Stimulated activated CD8-positive, alpha-beta memory T cell treated with anti-CD3 and anti-CD28 coated beads, Interleukin-12 subunit alpha, Interleukin-12 subunit beta, amount 100 ng/mL, for 24 hours (primary cell): ENCODE results near the gene SPAG6.

Experiments
- DNase-seq: peaks from one replicate; pipeline ENCODE4 v3.0.0-alpha.2; 2020; ENCODE audit errors: extremely low read depth

SPAG6 gene

DNA sequence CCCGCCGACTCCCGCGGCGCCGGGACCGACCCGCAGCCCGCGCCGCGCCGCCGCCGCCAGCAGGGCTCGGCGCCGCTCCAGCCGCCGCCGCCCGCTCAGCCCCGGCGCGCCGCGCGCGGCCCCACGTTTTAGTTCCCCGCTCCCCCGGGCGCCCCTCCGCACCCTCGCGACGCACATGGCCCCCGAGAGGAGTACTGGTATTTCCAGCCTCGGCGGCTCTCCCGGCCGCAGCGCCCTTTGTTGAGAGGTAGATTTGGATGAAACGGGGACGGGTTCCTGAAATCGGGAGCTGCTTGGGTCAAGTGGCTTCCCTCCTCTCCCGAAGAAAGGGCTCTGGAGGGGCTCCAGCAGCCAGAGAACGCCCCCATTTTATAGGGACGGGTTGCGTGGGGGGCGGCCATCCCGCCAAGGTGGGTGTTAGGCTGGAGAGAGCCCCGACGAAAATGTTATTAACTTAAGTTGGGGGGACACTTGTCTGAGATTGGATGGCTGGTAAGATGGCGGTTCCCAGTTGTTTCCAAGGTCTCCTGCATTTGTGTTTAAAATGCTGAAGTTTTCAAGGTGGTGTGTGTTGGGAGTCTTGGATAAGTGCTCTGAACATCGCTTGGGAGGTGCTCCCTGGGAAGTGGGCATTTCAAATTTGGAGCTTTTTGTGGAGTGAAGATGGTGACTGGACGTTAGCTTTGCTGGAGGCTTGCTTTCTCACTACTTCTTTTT lies 23.2 kb upstream of the SPAG6 start:
- DNase-seq = no peak

DNA sequence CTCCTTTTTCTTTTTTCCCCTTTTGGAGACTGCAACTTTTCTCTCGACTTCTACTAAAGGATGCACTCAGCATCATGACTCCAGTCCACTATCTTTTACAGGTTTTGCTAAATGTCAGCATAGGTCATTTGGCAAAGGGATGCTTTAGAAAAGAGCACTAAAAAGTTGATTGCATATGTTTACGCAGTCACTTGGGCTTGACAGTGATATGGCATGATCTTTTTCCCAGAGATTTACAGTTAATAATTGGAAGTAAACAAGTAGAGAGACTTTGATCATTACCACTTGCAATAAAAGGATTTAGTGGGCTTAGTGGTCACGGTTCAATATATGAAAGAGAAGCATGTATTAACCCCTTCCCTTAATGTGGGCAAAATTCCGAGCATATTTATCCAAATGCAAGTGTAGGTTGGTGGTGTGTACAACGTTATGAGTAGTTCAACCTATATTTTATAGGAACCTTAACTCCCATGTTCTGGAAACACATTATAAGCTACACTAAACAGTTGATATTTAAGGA lies 22.6 kb upstream of the SPAG6 start:
- DNase-seq = no peak

DNA sequence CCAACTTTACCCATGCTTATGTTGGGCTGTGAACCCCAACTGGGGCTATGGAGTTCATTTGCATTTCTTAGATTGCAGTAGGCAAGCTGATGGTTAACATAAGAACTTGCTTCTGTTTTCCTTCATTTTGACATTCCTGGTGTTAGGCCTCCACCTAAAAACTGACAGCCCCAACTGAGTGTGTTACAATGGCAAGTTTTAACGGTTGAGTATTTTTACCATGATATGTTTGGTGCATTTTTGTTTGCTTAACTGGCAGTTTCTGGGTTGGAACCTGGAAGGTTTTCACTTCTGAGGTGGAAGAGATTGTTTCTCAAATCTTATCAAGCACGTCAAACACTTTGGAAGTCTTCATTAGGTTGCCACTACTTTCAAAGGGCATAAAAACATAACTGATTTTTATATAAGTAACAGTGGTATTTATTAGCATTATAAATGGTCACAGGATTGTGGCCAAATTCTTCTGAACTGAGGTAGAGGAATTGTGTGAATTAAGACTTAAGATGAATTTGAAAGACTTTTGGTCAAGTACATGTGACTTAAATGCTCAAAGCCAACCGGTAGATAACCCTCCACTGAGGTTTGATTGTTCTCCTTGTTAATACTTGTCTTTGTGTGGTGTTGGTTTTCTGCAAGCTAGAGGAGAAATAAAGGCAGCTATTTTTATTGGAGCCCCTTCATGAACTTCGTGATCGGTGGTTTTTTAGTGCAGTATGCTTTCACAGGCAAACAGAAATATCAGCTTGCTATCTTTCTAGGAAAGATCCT lies 21.6 kb upstream of the SPAG6 start:
- DNase-seq = no peak

DNA sequence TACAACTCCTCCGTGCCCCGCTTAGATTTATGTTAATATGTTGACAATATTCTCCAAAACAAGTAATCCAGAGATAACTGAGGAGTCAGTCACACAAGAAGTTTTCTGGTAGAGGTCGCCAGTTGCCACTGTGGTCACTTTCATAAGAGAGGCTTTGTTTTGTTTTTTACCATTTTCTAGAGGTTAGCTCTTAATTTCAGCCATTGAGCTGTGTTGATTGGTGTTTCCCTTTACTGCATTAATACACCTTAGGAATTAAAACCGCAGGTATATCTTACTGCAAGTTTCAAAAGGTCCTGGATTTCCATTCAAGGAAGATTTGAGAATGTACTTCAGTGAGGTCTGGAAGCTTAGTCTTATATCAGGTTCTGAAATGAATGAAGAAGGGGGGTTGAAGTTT lies 20.9 kb upstream of the SPAG6 start:
- no peak for DNase-seq

DNA sequence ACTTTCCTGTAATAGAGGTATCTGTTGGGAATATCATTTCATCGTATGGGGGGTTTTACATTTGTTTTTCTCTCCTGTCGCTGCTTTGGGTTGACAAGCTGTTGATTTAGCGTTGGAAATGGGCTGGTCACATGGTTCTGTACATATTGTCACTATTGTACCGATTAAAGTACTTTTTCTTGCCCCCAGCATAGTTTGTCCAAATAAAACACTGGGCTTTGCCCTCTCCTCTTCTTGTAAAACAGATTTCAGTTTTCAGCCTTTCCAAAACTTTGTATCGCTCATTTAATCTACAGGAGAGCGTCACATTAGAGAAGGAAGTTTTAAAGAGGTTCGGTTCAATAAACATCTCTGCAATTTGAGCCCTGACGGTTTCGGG lies 20.4 kb upstream of the SPAG6 start:
- DNase-seq = no peak

DNA sequence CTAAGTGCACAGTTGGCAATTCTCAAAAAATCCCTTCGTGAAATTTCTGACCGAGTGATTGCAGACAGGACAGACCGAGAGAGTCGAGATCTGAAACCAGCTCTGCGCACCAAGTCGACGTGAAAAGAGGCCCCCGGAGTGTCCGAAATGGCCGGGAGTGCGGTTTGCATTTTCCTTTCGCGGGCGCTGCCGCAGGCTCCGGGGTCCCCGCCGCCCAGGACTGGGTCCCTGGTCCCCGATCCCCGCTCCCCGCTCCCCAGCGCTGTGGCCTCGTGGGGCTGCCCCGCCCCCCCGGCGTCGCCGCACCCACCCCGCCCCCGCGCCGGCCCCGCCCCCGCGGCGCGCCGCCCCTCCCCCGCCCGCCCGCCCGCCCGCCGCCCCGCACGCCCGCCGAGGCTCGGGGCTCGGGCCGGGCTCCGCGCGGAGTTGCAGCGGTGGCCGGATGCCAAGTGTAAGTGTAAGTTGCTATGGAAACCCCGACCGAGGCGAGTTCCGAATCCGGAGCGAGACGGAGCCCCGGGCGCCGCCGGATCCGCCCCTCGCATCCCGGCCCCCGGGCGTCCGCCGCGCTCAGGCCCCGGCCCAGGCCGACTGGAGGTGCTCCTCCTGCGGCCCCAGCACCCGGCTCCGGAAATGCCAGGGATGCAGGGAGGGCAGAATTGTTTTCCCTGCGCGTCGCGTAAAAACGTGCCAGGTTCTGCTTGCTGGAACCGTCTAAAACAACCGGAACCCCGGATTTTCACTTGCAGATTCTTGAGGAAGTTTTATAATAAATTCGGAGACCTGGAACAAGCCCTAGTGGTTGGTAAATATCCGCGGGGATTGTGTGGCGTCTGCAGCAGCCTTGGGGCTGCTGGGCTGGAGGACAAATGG lies 19.8 kb upstream of the SPAG6 start:
- no peak for DNase-seq

DNA sequence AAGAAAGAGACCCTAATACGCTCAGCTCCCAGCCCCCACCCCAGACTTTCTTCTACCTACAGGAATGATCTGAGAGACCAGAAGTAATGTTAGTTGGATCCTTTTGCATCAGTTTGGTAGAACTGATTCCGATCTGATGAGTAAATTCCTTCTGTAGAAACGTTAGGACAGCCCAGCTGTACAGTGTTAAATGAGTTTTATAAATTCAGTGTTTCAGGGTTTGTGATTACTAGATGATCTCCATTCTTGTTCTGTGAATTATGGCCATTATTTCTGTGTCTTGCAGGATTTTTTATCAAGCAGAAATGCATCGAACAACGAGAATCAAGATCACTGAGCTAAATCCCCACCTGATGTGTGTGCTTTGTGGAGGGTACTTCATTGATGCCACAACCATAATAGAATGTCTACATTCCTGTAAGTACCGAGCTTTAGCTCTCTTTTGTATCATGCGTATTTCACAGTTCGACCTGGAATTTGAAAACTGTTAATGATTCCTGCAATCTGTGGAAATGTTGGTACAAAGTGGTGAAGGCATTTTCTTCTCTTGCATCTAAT lies 19.1 kb upstream of the SPAG6 start:
- no peak for DNase-seq

DNA sequence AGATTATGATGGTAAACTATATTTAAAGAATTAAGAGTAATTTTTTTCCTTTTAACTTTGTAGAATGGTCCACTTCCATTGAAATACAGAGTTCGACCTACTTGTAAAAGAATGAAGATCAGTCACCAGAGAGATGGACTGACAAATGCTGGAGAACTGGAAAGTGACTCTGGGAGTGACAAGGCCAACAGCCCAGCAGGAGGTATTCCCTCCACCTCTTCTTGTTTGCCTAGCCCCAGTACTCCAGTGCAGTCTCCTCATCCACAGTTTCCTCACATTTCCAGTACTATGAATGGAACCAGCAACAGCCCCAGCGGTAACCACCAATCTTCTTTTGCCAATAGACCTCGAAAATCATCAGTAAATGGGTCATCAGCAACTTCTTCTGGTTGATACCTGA lies 16.1 kb upstream of the SPAG6 start:
- DNase-seq = no peak

DNA sequence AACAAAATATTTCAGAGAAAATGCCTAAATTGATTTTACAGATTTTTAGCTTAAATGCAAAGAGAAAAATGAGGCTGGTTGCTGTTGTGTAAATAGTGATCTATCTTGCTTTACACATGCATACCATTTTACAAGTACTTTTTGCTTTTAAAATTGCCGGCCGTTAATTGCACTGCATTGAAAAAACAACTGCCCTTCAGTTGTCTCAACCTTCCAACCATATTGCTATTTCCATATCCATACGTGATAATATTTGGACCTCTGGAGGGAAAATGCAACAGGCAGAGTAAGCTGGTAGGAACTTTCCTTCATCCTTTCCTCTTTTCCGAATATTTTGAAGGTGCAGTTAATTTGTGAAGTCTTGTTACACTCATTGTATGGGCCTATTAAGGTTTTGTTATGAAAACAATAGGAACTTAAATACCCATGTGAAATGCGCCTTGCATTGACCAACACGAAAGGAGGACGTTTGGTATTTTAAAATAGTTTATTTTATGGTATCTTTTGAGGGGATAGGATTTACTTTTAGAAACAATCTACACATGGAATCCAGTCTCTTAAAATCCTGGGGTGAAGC lies 13.1 kb upstream of the SPAG6 start:
- no peak for DNase-seq

DNA sequence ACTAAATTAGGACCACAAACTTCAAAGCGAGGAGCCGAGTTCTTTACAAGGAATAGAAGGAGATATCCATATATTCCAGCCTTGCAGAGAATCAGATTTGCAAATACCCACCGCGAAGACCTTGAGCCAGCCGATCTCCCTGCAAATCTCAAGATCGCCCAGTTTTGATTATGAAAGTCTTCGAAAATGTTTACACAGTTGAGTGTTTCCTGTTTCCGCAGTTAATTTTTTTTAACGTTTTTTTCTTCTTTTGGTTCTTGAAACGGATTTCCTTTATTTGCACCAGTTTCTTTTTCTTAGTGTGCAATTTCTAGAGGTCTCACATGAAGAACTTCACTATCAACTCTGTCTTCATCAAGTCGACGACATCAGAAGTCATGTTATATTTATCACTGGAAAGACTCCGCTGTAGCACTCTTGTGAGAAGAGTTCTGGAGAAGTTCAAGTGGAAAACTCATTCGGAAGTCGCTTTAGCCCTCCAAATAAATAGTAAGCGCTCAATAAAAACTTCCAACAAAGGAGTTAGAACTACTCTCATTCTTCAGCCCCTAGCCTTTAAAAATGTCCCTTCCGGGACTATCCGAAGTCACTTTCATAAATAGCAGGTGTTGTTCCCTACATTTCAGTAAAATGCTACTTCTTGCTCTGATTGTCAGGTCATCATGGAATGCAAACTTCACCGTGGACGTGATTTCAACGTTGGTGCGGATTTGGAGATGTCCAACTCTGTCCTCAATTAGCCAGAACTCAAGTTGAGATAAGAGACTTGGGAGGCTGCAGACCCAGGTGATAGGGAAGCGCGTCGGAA lies 11.9 kb upstream of the SPAG6 start:
- DNase-seq = no peak

DNA sequence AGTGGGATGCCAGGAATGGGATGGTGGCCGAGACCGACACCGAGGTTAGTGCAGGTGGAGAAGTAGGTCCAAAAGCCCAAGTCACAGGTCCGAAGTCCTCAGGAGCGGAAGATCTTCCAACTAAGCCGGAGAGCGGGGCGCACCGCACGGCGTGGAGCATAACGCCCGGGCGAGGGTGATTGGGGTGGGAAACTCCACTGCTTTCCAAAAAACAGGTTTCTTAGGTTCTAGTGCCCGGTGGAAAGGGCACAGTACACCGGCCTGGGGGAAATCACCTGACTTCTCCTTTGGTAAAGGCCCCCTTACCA lies 11.4 kb upstream of the SPAG6 start:
- no peak for DNase-seq

DNA sequence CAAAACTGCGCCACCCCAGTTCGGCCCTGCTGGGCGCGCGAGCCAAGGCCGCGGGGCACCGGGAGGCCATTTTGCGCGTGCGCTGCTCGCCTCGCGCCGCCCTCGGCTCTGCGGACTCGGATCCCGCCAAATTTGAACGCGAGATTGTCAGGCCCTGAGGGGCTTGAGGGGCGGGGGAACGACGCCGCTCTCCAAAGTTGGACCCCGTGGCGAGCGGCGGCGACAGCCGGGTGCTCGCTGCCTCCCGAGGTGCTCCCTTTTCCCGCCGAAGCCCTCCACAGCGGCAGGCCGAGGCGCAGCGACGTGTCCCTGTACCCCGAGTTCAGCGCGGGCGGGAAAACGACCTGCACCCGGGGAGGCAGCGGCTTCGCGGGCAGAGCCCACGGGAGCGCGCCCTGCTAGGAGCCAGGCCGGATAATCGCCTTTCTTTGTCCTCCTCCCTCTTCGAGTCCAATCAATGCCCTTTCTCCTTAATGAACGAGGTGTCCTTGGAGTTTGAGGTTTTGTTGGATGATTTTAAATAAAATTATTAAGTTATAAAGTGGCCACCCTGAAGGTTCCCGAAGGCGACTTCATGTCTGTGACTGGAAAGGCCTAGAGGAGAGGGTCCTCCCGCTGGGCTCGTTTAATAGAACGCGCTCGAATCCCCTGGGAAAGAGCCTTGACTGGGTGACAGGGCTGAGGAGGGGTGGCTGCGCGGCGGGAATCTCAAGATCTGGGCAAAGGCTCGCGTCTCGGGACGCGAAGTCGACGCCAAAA lies 10.7 kb upstream of the SPAG6 start:
- no peak for DNase-seq

DNA sequence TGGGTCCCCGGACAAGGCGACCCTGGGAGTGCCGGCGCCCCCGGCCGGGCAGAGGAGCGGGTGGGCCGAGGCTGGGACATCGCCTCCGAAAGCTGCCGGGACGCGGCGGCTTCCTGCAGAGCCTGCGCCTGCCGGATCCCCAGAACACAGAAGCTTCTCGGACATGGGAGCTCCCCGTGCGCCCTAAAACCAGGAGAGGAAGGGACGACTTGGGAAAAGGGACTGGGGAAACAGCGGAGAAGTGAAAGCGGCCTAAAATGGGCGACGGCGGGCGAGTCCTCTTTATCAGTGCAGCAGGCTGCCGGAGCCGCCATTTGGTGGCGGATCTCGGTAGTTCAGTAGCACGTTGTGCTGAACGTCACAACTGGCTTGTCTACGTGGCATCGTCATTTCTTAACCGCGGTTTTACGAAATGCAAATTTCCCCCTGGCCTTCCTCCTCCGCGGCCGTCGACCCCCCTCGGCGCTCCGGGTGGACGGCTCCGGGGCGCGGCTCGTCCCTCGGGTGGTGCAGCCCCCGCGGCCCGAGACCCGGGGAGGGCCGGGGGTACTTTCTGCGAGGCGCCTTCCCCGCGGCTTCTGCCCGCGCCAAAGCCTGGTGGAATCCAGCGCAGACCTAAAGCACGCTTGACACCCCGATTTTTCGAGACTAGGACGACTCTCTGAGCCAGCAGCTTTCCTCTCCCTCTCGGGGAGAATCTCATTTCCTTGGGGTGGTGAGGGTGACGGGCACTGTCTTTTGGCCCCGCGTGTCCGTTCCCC lies 9.9 kb upstream of the SPAG6 start:
- no peak for DNase-seq

DNA sequence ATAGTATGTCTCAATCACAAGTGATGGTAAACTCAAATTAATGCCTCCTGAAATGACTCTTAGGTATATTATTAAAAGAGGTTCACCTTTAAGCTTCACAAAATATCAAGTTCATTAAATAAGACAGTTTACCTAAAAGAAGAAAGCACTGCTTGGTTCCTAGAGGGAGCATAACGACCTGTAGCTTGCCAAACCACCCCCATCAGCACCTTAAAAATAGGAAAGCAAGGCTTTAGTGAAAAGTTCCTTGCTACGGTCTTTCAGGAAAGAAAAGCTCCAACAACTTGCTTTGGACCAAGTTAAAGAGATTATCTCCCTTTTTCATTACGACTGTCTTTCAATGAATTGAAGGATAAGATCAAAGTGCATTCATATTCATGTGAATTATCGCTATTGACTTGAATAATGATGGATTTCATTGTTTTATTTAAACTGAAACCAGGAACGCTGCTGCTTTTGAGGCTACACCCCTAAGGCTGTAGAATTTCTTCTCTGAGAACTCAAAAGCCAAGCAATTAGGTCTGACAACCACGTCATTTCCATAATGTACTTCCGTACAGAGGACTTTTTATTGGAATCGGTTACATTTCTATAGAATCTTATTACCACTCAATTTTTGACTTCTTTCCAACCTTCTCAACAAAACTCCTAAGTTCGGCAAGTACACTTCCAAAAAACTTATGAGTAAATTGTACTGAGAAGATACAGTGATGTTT lies 7.0 kb upstream of the SPAG6 start:
- no peak for DNase-seq

DNA sequence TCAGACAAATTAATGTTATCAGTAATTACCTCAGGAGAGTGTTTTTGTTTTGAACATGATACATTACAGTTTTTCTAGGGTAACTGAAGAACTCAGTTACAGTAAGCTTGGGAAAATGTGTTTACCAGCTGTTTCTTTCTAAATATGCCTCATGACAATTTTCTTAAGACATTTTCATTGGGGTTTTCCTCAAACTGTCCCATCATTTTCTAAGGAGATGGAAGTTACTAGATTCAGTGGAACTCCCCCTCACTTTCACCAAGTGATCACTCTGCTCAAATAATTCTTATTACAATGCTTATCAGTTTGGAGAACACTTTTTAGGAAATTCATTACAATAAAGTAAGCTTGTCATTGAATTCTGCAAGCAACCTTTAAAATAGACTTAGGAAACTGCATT lies 6.4 kb upstream of the SPAG6 start:
- DNase-seq = no peak

DNA sequence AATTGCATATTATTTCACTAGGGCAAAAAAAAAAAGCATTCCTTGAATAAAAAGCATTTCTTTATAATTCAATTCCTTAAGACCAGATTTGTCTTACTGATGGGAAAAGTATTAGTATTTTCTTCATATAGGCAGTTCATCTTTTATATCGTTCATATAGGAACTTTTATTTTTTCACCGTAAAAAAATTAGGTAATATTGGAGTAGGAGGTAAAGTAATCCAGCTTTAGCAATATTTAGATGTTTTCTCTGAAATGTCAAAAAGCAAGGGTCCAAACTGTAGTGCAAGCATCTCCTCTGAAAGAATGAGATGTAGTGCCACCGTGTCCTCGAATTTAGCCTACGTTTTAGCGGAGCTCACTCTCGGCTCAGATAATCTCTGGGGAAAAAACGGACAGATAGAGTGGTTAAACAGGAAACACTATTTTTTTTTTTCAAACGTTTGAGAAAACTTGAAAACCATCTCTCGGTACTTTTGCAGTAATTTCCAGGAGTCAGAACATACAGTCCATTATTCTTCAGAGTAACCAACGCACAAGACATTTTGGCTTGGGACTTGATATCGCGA lies 5.5 kb upstream of the SPAG6 start:
- no peak for DNase-seq

DNA sequence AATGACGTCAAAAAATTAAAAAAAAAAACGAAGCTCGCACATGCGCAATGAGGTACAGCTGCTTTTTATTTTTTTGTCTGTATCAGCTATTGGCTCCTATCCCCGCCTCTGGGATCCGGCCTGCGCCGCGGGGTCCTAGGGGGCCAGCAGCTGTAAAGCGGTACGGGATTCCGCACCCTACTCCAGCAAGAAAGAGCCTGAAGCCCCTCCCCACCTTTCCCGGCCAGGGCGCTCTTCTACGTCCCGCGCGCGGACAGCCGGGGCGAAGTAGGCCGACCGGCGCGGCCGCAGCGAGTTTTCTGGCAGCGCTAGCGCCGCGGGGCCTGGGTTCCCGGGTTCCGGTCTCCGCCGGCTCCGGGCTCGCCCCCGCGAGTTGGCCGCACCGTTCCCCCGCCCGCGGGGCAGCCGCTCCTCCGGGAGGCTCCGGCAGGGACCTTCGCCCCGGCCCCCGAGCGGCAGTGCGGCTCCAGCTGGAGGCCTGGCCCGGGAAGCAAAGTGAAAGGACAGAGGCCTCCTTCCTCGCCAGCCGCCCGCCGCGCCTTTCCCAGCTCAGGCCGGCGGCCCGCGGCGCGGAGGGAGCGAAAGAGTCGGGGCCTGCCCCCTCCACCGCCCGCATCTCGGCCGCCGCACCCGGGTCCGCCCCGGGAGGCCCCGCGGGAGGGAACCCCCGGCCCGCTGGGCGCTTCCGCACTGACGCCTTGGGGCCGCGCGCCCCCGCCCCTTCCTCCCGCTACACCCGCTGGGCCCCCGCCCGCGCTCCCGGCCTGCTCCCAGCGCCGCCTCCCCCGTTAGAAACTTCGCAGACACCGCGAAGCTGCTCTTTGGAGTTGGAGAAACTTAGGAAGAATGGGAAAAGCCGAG lies 4.7 kb upstream of the SPAG6 start:
- no peak for DNase-seq
